ENCODE measurements around the gene HNRNPUL2. TPM values are rescaled to one million over a fixed set of nuclear protein-coding genes. Genes with fewer than 3 reads are reported as not detected.

The HNRNPUL2 gene
- total and polyA plus RNA-seq, 9 of the 15 experiments (the other 6 are each of a cell fraction or from before 2014, with no cell fraction given): 0.89 to 44.3 (median 15.2) TPM

GRCh38 chr11:62678770-62679696, 48.2 kb downstream of the HNRNPUL2 start, which contains the start of gene UBXN1 (continued):
- TF ChIP-seq HINFP (tag; conservative IDR thresholded peaks at IDR 0.05; ENCODE audit: low read depth): no peak
- no peak for TF ChIP-seq MXD1 (CRISPR knock-in tag; IDR thresholded peaks at IDR 0.05; ENCODE audit: borderline replicate concordance, poor library complexity, severe bottlenecking)
- TF ChIP-seq MAFF (IDR thresholded peaks at IDR 0.05; ENCODE audit: low read length): no peak
- TF ChIP-seq HNRNPL (IDR thresholded peaks at IDR 0.05; ENCODE audit: low read depth, low read length): no peak
- TF ChIP-seq CREBBP (IDR thresholded peaks at IDR 0.05; ENCODE audit: low read depth, low read length): no peak
- no peak for TF ChIP-seq TRIM28 (IDR thresholded peaks at IDR 0.05)
- TF ChIP-seq ZBTB5 (IDR thresholded peaks at IDR 0.05): no peak
- TF ChIP-seq SLC30A9 (CRISPR knock-in tag; IDR thresholded peaks at IDR 0.05): no peak
- no peak for TF ChIP-seq ZNF398 (CRISPR knock-in tag; IDR thresholded peaks at IDR 0.05)
- TF ChIP-seq ZC3H4 (CRISPR knock-in tag; IDR thresholded peaks at IDR 0.05; ENCODE audit: borderline replicate concordance): no peak
- no peak for TF ChIP-seq LARP7 (IDR thresholded peaks at IDR 0.05)
- TF ChIP-seq ZSCAN32 (CRISPR knock-in tag; IDR thresholded peaks at IDR 0.05): no peak
- TF ChIP-seq ZNF146 (CRISPR knock-in tag; IDR thresholded peaks at IDR 0.05; ENCODE audit: unreplicated experiment): no peak
- TF ChIP-seq SPI1 (IDR thresholded peaks at IDR 0.05; ENCODE audit: borderline replicate concordance, low read depth, low read length): peak; percentile 97
- TF ChIP-seq GMEB1 (CRISPR knock-in tag; IDR thresholded peaks at IDR 0.05): no peak
- no peak for TF ChIP-seq EWSR1 (IDR thresholded peaks at IDR 0.05; ENCODE audit: borderline replicate concordance, low read depth, partially characterized antibody)
- no peak for TF ChIP-seq ZNF507 (tag; conservative IDR thresholded peaks at IDR 0.05)
